Measurements from ENCODE around the gene RAB3GAP1. TPM values are rescaled to one million over a fixed set of nuclear protein-coding genes. Genes with fewer than 3 reads are reported as not detected.

RAB3GAP1 gene
- total RNA-seq, 2 donors from 2014 or later = 28.5 to 29.6 TPM

GRCh38 chr2:135048122-135048521 lies 4.0 kb upstream of the RAB3GAP1 start:
- 86 to 95% methylated on average over 2 to 6 of the region's 6 CpGs for WGBS, 2 experiments (ENCODE audit: insufficient coverage in 1 of 2, insufficient read length in 1 of 2)

GRCh38 chr2:135050132-135050531 lies 2.0 kb upstream of the RAB3GAP1 start:
- WGBS, 2 experiments (ENCODE audit: insufficient coverage in 1 of 2, insufficient read length in 1 of 2) = 86 to 87% methylated on average over 1 to 3 of the region's 3 CpGs
- no peak overlapping the region for H3K27ac Mint-ChIP-seq
- H3K36me3 ChIP-seq (ENCODE audit: control insufficient read depth, insufficient read depth, low read length) = peaks cover 5% of the 10 kb centered on the region
- peaks cover 1% of the 10 kb centered on the region for H3K27me3 Mint-ChIP-seq (ENCODE audit: insufficient read depth)
- H3K27ac ChIP-seq (ENCODE audit: low read depth, low read length) = no peak overlapping the region
- H3K36me3 Mint-ChIP-seq (ENCODE audit: low read depth) = peaks cover 4% of the 10 kb centered on the region
- H3K27me3 ChIP-seq (ENCODE audit: control insufficient read depth, insufficient read depth, low read length, poor library complexity, severe bottlenecking) = no peaks in the 10 kb centered on the region
- no peaks in the 10 kb centered on the region for H3K4me1 ChIP-seq (ENCODE audit: control insufficient read depth, insufficient read depth, low read length)
- DNase-seq = no peak
- peaks cover 22% of the 10 kb centered on the region for H3K4me1 Mint-ChIP-seq
- no peaks in the 10 kb centered on the region for H3K9me3 Mint-ChIP-seq
- TF ChIP-seq CTCF (conservative IDR thresholded peaks at IDR 0.05) = no peak
- no peak overlapping the region for H3K4me3 ChIP-seq (ENCODE audit: low read length)
- H3K4me3 Mint-ChIP-seq = no peak overlapping the region
- no peak overlapping the region for H3K9ac ChIP-seq (ENCODE audit: extremely low read depth, low read length, poor library complexity, severe bottlenecking)
- H3K9me3 ChIP-seq (ENCODE audit: control insufficient read depth, low read length) = no peaks in the 10 kb centered on the region

More at GRCh38 chr2:135048122-135048521, 4.0 kb upstream of the RAB3GAP1 start:
- H3K4me1 Mint-ChIP-seq = peaks cover 15% of the 10 kb centered on the region
- no peaks in the 10 kb centered on the region for H3K36me3 Mint-ChIP-seq (ENCODE audit: low read depth)
- H3K4me3 ChIP-seq (ENCODE audit: low read length) = no peak overlapping the region
- H3K9ac ChIP-seq (ENCODE audit: extremely low read depth, low read length, poor library complexity, severe bottlenecking) = no peak overlapping the region
- H3K27ac Mint-ChIP-seq = no peak overlapping the region
- H3K27me3 Mint-ChIP-seq (ENCODE audit: insufficient read depth) = peaks cover 1% of the 10 kb centered on the region
- TF ChIP-seq CTCF (conservative IDR thresholded peaks at IDR 0.05) = no peak
- no peak overlapping the region for H3K27ac ChIP-seq (ENCODE audit: low read depth, low read length)
- H3K9me3 ChIP-seq (ENCODE audit: control insufficient read depth, low read length) = no peaks in the 10 kb centered on the region
- no peaks in the 10 kb centered on the region for H3K27me3 ChIP-seq (ENCODE audit: control insufficient read depth, insufficient read depth, low read length, poor library complexity, severe bottlenecking)
- no peaks in the 10 kb centered on the region for H3K9me3 Mint-ChIP-seq
- H3K36me3 ChIP-seq (ENCODE audit: control insufficient read depth, insufficient read depth, low read length) = no peaks in the 10 kb centered on the region
- no peak for DNase-seq
- no peaks in the 10 kb centered on the region for H3K4me1 ChIP-seq (ENCODE audit: control insufficient read depth, insufficient read depth, low read length)
- no peak overlapping the region for H3K4me3 Mint-ChIP-seq

DNA sequence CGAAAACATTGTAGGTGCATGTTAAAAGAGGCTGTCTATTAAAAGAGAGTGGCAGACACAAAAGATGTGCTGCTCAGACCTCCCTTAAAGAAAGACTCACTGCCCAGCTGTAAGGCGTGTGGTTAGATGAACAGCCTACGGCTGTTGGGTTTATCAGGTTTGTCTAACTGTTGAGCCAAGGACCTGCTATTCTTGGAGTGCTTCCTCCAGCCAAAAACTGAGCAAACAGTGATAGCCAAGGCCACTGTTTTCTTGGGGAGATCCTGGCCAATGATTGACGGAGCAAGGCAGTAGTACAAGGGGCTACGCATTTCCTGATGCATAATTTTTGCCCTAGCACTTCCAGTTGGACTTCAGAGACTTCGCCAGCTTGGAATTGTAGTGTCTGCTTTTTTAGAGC lies 1.4 kb upstream of the RAB3GAP1 start:
- no peak overlapping the region for H3K27ac Mint-ChIP-seq
- H3K36me3 ChIP-seq (ENCODE audit: control insufficient read depth, insufficient read depth, low read length) = peaks cover 8% of the 10 kb centered on the region
- peaks cover 6% of the 10 kb centered on the region for H3K36me3 Mint-ChIP-seq (ENCODE audit: low read depth)
- H3K4me1 Mint-ChIP-seq = peaks cover 22% of the 10 kb centered on the region
- H3K4me1 ChIP-seq (ENCODE audit: control insufficient read depth, insufficient read depth, low read length) = no peaks in the 10 kb centered on the region
- no peak overlapping the region for H3K27ac ChIP-seq (ENCODE audit: low read depth, low read length)
- no peak overlapping the region for H3K9ac ChIP-seq (ENCODE audit: extremely low read depth, low read length, poor library complexity, severe bottlenecking)
- H3K27me3 Mint-ChIP-seq (ENCODE audit: insufficient read depth) = peaks cover 1% of the 10 kb centered on the region
- no peaks in the 10 kb centered on the region for H3K27me3 ChIP-seq (ENCODE audit: control insufficient read depth, insufficient read depth, low read length, poor library complexity, severe bottlenecking)
- H3K9me3 ChIP-seq (ENCODE audit: control insufficient read depth, low read length) = no peaks in the 10 kb centered on the region
- TF ChIP-seq CTCF (conservative IDR thresholded peaks at IDR 0.05) = no peak
- peak overlapping the region; percentile 3 for H3K4me3 Mint-ChIP-seq
- no peaks in the 10 kb centered on the region for H3K9me3 Mint-ChIP-seq
- WGBS, 2 experiments (ENCODE audit: insufficient coverage in 1 of 2, insufficient read length in 1 of 2) = 91 to 96% methylated on average over 6 of the region's 6 CpGs
- DNase-seq = no peak
- no peak overlapping the region for H3K4me3 ChIP-seq (ENCODE audit: low read length)

All from endodermal cell (in vitro differentiated cells).